Measurements from ENCODE around the gene ZBTB44. TPM values are rescaled to one million over a fixed set of nuclear protein-coding genes. Genes with fewer than 3 reads are reported as not detected.

ZBTB44 gene
- total and polyA plus RNA-seq, 4 donors, result 4.7 to 33.9 (median 17.0) TPM

DNA sequence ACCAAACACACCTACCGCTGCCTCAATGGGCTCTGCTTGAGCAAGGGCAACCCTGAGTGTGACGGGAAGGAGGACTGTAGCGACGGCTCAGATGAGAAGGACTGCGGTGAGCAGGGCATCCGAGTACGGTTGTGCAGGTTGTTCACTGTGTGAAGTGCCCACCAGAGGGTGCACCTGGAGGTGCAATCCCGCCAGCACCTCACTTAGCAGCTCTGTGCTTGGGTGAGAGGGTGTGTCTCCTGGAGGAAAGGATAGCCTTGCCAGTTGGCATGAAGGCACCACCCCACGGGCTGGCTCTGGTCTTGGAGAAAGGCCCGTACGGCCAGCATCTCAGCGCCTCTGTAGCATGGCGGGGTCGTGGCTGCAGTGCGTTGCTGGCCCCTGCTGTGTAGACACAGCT is 115.8 kb downstream of the ZBTB44 start:
- Histone ChIP-seq H3K27me3 (ENCODE audit: control insufficient read depth in 4 of 4, insufficient read depth in 4 of 4, low read length in 3 of 4) (no peaks in the 10 kb centered on the region), H3K4me3 (ENCODE audit: low read depth in 1 of 3, low read length in 3 of 3) (no peak overlapping the region), H3K4me1 (ENCODE audit: control insufficient read depth in 4 of 4, insufficient read depth in 4 of 4, low read length in 3 of 4) (no peaks in the 10 kb centered on the region), H3K36me3 (ENCODE audit: control insufficient read depth in 4 of 4, insufficient read depth in 3 of 4, low read depth in 1 of 4, low read length in 3 of 4) (no peaks in the 10 kb centered on the region), H3K9me3 (ENCODE audit: control insufficient read depth in 4 of 4, low read length in 3 of 4) (no peaks in the 10 kb centered on the region), H3K9ac (ENCODE audit: low read depth in 1 of 2, low read length in 2 of 2) (no peak overlapping the region), H3K27ac (ENCODE audit: low read depth in 1 of 2, low read length in 2 of 2) (no peak overlapping the region)
- WGBS, result 95% methylated on average over 15 of the region's 15 CpGs
- TF ChIP-seq SP1 (IDR thresholded peaks at IDR 0.05), result no peak
- no peak for TF ChIP-seq NR2F2 (IDR thresholded peaks at IDR 0.05)
- no peak for TF ChIP-seq YY1 (IDR thresholded peaks at IDR 0.05)
- TF ChIP-seq MAX (IDR thresholded peaks at IDR 0.05), result no peak
- TF ChIP-seq, protein P1, sequence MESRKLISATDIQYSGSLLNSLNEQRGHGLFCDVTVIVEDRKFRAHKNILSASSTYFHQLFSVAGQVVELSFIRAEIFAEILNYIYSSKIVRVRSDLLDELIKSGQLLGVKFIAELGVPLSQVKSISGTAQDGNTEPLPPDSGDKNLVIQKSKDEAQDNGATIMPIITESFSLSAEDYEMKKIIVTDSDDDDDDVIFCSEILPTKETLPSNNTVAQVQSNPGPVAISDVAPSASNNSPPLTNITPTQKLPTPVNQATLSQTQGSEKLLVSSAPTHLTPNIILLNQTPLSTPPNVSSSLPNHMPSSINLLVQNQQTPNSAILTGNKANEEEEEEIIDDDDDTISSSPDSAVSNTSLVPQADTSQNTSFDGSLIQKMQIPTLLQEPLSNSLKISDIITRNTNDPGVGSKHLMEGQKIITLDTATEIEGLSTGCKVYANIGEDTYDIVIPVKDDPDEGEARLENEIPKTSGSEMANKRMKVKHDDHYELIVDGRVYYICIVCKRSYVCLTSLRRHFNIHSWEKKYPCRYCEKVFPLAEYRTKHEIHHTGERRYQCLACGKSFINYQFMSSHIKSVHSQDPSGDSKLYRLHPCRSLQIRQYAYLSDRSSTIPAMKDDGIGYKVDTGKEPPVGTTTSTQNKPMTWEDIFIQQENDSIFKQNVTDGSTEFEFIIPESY (IDR thresholded peaks at IDR 0.05), result no peak
- TF ChIP-seq RAD21 (IDR thresholded peaks at IDR 0.05), result no peak
- no peak for TF ChIP-seq GABPA (IDR thresholded peaks at IDR 0.05 in 1 of 2, conservative IDR thresholded peaks at IDR 0.05 in 1 of 2)
- no peak for TF ChIP-seq JUND (IDR thresholded peaks at IDR 0.05)
- TF ChIP-seq, protein P2, sequence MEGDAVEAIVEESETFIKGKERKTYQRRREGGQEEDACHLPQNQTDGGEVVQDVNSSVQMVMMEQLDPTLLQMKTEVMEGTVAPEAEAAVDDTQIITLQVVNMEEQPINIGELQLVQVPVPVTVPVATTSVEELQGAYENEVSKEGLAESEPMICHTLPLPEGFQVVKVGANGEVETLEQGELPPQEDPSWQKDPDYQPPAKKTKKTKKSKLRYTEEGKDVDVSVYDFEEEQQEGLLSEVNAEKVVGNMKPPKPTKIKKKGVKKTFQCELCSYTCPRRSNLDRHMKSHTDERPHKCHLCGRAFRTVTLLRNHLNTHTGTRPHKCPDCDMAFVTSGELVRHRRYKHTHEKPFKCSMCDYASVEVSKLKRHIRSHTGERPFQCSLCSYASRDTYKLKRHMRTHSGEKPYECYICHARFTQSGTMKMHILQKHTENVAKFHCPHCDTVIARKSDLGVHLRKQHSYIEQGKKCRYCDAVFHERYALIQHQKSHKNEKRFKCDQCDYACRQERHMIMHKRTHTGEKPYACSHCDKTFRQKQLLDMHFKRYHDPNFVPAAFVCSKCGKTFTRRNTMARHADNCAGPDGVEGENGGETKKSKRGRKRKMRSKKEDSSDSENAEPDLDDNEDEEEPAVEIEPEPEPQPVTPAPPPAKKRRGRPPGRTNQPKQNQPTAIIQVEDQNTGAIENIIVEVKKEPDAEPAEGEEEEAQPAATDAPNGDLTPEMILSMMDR (IDR thresholded peaks at IDR 0.05; ENCODE audit: low read depth, low read length, missing input control), result no peak
- TF ChIP-seq RXRA (IDR thresholded peaks at IDR 0.05), result no peak
- no peak for TF ChIP-seq HNF4G (IDR thresholded peaks at IDR 0.05)
- no peak for TF ChIP-seq FOXA1 (IDR thresholded peaks at IDR 0.05)
- no peak for TF ChIP-seq HNF4A (conservative IDR thresholded peaks at IDR 0.05)
- TF ChIP-seq, protein P3, sequence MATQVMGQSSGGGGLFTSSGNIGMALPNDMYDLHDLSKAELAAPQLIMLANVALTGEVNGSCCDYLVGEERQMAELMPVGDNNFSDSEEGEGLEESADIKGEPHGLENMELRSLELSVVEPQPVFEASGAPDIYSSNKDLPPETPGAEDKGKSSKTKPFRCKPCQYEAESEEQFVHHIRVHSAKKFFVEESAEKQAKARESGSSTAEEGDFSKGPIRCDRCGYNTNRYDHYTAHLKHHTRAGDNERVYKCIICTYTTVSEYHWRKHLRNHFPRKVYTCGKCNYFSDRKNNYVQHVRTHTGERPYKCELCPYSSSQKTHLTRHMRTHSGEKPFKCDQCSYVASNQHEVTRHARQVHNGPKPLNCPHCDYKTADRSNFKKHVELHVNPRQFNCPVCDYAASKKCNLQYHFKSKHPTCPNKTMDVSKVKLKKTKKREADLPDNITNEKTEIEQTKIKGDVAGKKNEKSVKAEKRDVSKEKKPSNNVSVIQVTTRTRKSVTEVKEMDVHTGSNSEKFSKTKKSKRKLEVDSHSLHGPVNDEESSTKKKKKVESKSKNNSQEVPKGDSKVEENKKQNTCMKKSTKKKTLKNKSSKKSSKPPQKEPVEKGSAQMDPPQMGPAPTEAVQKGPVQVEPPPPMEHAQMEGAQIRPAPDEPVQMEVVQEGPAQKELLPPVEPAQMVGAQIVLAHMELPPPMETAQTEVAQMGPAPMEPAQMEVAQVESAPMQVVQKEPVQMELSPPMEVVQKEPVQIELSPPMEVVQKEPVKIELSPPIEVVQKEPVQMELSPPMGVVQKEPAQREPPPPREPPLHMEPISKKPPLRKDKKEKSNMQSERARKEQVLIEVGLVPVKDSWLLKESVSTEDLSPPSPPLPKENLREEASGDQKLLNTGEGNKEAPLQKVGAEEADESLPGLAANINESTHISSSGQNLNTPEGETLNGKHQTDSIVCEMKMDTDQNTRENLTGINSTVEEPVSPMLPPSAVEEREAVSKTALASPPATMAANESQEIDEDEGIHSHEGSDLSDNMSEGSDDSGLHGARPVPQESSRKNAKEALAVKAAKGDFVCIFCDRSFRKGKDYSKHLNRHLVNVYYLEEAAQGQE (IDR thresholded peaks at IDR 0.05), result no peak
- DNase-seq (ENCODE audit: low spot score), result no peak

- TF ChIP-seq EGR1 (IDR thresholded peaks at IDR 0.05; ENCODE audit: low read depth in 2 of 2), result no peak
- TF ChIP-seq ATF3 (IDR thresholded peaks at IDR 0.05), result no peak
- no peak for TF ChIP-seq RAD21 (IDR thresholded peaks at IDR 0.05)
- TF ChIP-seq, protein P2 (IDR thresholded peaks at IDR 0.05; ENCODE audit: low read depth, low read length, missing input control), result no peak
- TF ChIP-seq MAX (IDR thresholded peaks at IDR 0.05), result no peak
- no peak for TF ChIP-seq FOXA1 (IDR thresholded peaks at IDR 0.05)
- TF ChIP-seq SP1 (IDR thresholded peaks at IDR 0.05), result no peak
- TF ChIP-seq TAF1 (conservative IDR thresholded peaks at IDR 0.05), result no peak
- H3K36me3 ChIP-seq (ENCODE audit: control insufficient read depth in 4 of 4, insufficient read depth in 3 of 4, low read depth in 1 of 4, low read length in 3 of 4), result no peaks in the 10 kb centered on the region
- no peak overlapping the region for H3K9ac ChIP-seq (ENCODE audit: low read depth in 1 of 2, low read length in 2 of 2)
- 87% methylated on average over 22 of the region's 22 CpGs for WGBS
- H3K27me3 ChIP-seq (ENCODE audit: control insufficient read depth in 4 of 4, insufficient read depth in 4 of 4, low read length in 3 of 4), result no peaks in the 10 kb centered on the region
- no peaks in the 10 kb centered on the region for H3K9me3 ChIP-seq (ENCODE audit: control insufficient read depth in 4 of 4, low read length in 3 of 4)
- DNase-seq (ENCODE audit: low spot score), result no peak
- H3K4me3 ChIP-seq (ENCODE audit: low read depth in 1 of 3, low read length in 3 of 3), result no peak overlapping the region
- H3K4me1 ChIP-seq (ENCODE audit: control insufficient read depth in 4 of 4, insufficient read depth in 4 of 4, low read length in 3 of 4), result peaks cover 0 to under 1% (median 0%) of the 10 kb centered on the region in 4 donors
- no peak overlapping the region for H3K27ac ChIP-seq (ENCODE audit: low read depth in 1 of 2, low read length in 2 of 2)
Measured at GRCh38 chr11:130198292-130198691, 116.4 kb downstream of the ZBTB44 start.
